Measurements from ENCODE around the gene AP5Z1.

- no peak for TF ChIP-seq CTCF (conservative IDR thresholded peaks at IDR 0.05)
- no peak for TF ChIP-seq EZH2 (IDR thresholded peaks at IDR 0.05; ENCODE audit: low read depth)
Observed at GRCh38 chr7:4816419-4817080, 41.1 kb downstream of the AP5Z1 start.

All from PC-9 (cell line).